Measurements from ENCODE around the gene CLCN2.

Gene CLCN2

GRCh38 chr3:184327171-184327570, 34.2 kb downstream of the CLCN2 start:
- H3K4me3 ChIP-seq (ENCODE audit: control insufficient read depth, low read depth, low read length), result no peak overlapping the region
- TF ChIP-seq CTCF (IDR thresholded peaks at IDR 0.05; ENCODE audit: control insufficient read depth, insufficient read depth, low read depth, low read length, missing control alignments), result no peak
- no peak for DNase-seq (ENCODE audit: low read depth)

GRCh38 chr3:184325715-184326369, 35.6 kb downstream of the CLCN2 start:
- H3K4me3 ChIP-seq (ENCODE audit: control insufficient read depth, low read depth, low read length), result no peak overlapping the region
- TF ChIP-seq CTCF (IDR thresholded peaks at IDR 0.05; ENCODE audit: control insufficient read depth, insufficient read depth, low read depth, low read length, missing control alignments), result no peak
- no peak for DNase-seq (ENCODE audit: low read depth)

- H3K4me3 ChIP-seq (ENCODE audit: control insufficient read depth, low read depth, low read length), result no peak overlapping the region
- TF ChIP-seq CTCF (IDR thresholded peaks at IDR 0.05; ENCODE audit: control insufficient read depth, insufficient read depth, low read depth, low read length, missing control alignments), result no peak
- no peak for DNase-seq (ENCODE audit: low read depth)
Measured at GRCh38 chr3:184325269-184325668, 36.1 kb downstream of the CLCN2 start.

- DNase-seq (ENCODE audit: low read depth), result no peak
- TF ChIP-seq CTCF (IDR thresholded peaks at IDR 0.05; ENCODE audit: control insufficient read depth, insufficient read depth, low read depth, low read length, missing control alignments), result no peak
- no peak overlapping the region for H3K4me3 ChIP-seq (ENCODE audit: control insufficient read depth, low read depth, low read length)
Measured at GRCh38 chr3:184323696-184324095, 37.7 kb downstream of the CLCN2 start.

GRCh38 chr3:184322731-184323487, 38.5 kb downstream of the CLCN2 start:
- no peak for TF ChIP-seq CTCF (IDR thresholded peaks at IDR 0.05; ENCODE audit: control insufficient read depth, insufficient read depth, low read depth, low read length, missing control alignments)
- no peak overlapping the region for H3K4me3 ChIP-seq (ENCODE audit: control insufficient read depth, low read depth, low read length)
- DNase-seq (ENCODE audit: low read depth), result no peak

- no peak overlapping the region for H3K4me3 ChIP-seq (ENCODE audit: control insufficient read depth, low read depth, low read length)
- DNase-seq (ENCODE audit: low read depth), result no peak
- TF ChIP-seq CTCF (IDR thresholded peaks at IDR 0.05; ENCODE audit: control insufficient read depth, insufficient read depth, low read depth, low read length, missing control alignments), result no peak
Measured at GRCh38 chr3:184321666-184322065, 39.7 kb downstream of the CLCN2 start.
